Lung (tissue), 12 donors: Measurements from ENCODE around the gene DDN. TPM values are rescaled to one million over a fixed set of nuclear protein-coding genes. Genes with fewer than 3 reads are reported as not detected.

ENCODE experiments used
- ATAC-seq: fragments of 200-7000 bp; cut with Tn5 transposase; one replicate; pipeline ENCODE4 v1.9.1; 2020; ENCODE audit warnings: moderate number of reproducible peaks; ENCODE audit not compliant: insufficient read depth, low FRiP score
- DNase-seq, 3 donors: peaks; one replicate each; pipeline ENCODE4 v3.0.0-alpha.2; 2013 to 2017
- H3K27ac ChIP-seq, 2 donors: one replicate each; pipeline ENCODE4 v1.5.1; 2013; ENCODE audit warnings: mild to moderate bottlenecking in 2 of 2, moderate library complexity in 2 of 2, control low read depth in 1 of 2, inconsistent platforms in 1 of 2, low read depth in 1 of 2, low read length in 1 of 2
- H3K27me3 ChIP-seq, 3 donors: one replicate each; pipeline ENCODE4 v1.5.1; 2013; ENCODE audit warnings: low read length in 2 of 3; ENCODE audit not compliant: control insufficient read depth in 3 of 3, insufficient read depth in 3 of 3
- H3K36me3 ChIP-seq, 4 donors: one replicate each; pipeline ENCODE4 v1.5.1; 2013; ENCODE audit warnings: low read length in 4 of 4, mild to moderate bottlenecking in 1 of 4, moderate library complexity in 1 of 4; ENCODE audit not compliant: control insufficient read depth in 4 of 4, insufficient read depth in 4 of 4
- H3K4me1 ChIP-seq, 5 donors: one replicate each; pipeline ENCODE4 v1.5.1; 2013; ENCODE audit warnings: low read length in 5 of 5, mild to moderate bottlenecking in 2 of 5, moderate library complexity in 1 of 5; ENCODE audit not compliant: control insufficient read depth in 5 of 5, insufficient read depth in 5 of 5
- H3K4me3 ChIP-seq: one replicate; pipeline ENCODE4 v1.5.1; 2013; ENCODE audit warnings: mild to moderate bottlenecking, control low read depth, moderate library complexity
- H3K9ac ChIP-seq, 2 donors: one replicate each; pipeline ENCODE4 v1.5.1; 2013; ENCODE audit warnings: low read length in 2 of 2, control low read depth in 1 of 2; ENCODE audit not compliant: insufficient read depth in 1 of 2
- H3K9me3 ChIP-seq, 4 donors: one replicate each; pipeline ENCODE4 v1.5.1; 2013; ENCODE audit warnings: low read length in 3 of 4, mild to moderate bottlenecking in 1 of 4, moderate library complexity in 1 of 4; ENCODE audit not compliant: control insufficient read depth in 4 of 4, insufficient read depth in 3 of 4
- WGBS, 2 donors: extraction: QIAGEN DNeasy Blood & Tissue Kit; methylation state at CpG; one replicate each; pipeline ENCODE4 v1.1.7; 2013; 5-methylcytosine and 5-hydroxymethylcytosine counted together
- polyA plus RNA-seq, 2 donors: library from polyadenylated mRNA; stranded (reverse); fragments of 200-250 nt; gene quantifications; one replicate each; pipeline ENCODE4 v1.2.1, GENCODE V29; 2013
- total RNA-seq, 2 donors: library from RNA; depleted of rRNA in 1 of 2; stranded (reverse); fragments of >200 nt in 1 of 2; gene quantifications; one replicate each; pipeline ENCODE4 v1.2.1, GENCODE V29; 2014 to 2021
- TF ChIP-seq, protein P1 (sequence below): IDR thresholded peaks from 2 replicates; pipeline ENCODE4 v1.5.1; 2012; ENCODE audit warnings: mild to moderate bottlenecking; ENCODE audit errors: control extremely low read depth, extremely low read depth
- donor health status: control.
- donor health status: control.
- donor health status: Bipolar disorder and iron deficiency.
- donor health status: healthy.
- donor health status: DM: yes; HTN: yes; CAD: no.

The DDN gene
- total and polyA plus RNA-seq, 4 donors, result 0.04 to 0.12 (median 0.09) TPM

DNA sequence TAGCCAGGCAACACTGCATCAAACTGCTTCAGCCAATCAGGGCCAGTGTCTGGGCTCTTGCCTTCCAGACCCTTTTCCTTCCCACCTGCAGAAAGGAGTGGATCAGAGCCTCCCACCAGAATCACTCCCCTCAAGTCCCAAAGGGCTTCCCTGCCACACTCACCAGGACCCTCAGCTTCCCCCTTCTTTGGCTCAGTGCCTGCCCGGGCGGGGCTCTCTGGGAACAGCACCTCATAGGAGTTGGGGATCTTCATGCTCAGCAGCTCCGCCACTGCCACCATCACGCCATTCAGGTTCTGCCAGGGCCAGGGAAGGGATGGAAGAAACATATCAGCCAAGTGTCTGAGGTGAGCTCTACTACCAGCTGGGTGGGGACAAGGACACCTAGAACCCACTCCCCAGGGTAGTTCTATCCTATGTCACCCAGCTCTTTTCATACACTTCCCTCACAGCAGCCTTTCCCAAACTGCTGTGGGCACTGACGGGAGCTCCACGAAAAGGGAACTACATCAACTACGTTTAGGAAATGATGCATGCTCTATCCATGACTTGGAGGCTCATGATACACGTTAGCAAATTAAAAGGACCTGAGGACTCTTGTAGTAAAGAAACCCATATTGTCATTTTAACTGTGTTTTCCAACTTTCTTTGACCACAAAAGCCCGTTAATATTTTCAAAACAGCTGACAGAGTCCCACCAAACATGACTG is 28.8 kb upstream of the DDN start:
- ATAC-seq (no peak), DNase-seq (no peak)

DNA sequence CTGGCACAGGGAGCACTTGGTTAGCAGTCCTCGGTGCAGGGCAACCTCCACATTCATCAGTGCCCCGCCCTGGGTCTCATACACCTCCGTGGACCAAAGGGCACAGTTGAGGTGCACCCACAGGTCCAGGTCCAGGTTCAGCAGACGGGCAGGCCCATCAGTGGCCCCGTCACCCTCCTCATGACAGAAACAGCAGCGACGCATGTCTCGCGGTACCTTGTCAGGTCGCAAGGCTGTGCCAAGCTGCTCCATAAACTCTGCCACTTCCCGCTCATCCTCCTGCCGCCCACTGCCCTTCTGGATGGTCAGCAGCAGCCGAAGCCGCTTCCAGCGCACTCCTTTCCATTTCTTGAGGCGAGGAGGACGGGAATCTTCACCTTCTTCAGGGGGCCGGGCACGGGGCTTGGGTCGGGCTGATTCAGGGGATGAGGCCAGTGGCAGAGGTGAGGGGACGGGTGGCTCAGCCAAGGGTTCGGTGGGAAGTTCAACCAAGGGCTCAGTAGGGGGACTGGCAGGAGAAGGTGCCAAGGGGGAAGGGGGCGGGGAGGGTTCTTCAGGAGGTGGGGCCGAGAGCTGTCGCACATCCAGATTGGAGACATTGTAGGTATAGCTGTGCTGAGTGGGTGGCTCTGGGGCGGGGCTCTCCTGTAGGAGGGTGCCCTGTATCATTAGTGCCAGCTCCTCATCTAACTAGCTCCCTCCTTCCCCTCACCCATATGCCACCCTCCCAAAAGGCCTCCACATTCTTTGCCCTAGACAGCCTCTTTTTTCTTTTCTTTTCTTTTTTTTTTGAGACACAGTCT is 27.7 kb upstream of the DDN start:
- no peak overlapping the region for H3K9ac ChIP-seq
- no peaks in the 10 kb centered on the region for H3K27me3 ChIP-seq
- no peak overlapping the region for H3K27ac ChIP-seq
- H3K4me3 ChIP-seq, result no peak overlapping the region
- H3K4me1 ChIP-seq, result no peaks in the 10 kb centered on the region
- ATAC-seq, result no peak
- WGBS, 2 donors, result 95 to 97% methylated on average over 26 of the region's 26 CpGs
- peaks cover 0 to 2% (median 0%) of the 10 kb centered on the region in 4 donors for H3K9me3 ChIP-seq
- TF ChIP-seq, protein P1, sequence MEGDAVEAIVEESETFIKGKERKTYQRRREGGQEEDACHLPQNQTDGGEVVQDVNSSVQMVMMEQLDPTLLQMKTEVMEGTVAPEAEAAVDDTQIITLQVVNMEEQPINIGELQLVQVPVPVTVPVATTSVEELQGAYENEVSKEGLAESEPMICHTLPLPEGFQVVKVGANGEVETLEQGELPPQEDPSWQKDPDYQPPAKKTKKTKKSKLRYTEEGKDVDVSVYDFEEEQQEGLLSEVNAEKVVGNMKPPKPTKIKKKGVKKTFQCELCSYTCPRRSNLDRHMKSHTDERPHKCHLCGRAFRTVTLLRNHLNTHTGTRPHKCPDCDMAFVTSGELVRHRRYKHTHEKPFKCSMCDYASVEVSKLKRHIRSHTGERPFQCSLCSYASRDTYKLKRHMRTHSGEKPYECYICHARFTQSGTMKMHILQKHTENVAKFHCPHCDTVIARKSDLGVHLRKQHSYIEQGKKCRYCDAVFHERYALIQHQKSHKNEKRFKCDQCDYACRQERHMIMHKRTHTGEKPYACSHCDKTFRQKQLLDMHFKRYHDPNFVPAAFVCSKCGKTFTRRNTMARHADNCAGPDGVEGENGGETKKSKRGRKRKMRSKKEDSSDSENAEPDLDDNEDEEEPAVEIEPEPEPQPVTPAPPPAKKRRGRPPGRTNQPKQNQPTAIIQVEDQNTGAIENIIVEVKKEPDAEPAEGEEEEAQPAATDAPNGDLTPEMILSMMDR, result no peak
- H3K36me3 ChIP-seq, result peaks cover 28 to 77% (median 61%) of the 10 kb centered on the region in 4 donors
- DNase-seq, result no peak

More for the DNA sequence above, 28.8 kb upstream of the DDN start:
- no peak overlapping the region for H3K27ac ChIP-seq
- H3K9ac ChIP-seq, result no peak overlapping the region
- TF ChIP-seq, protein P1, result no peak
- peaks cover 0 to 2% (median 0%) of the 10 kb centered on the region in 4 donors for H3K9me3 ChIP-seq
- H3K4me3 ChIP-seq, result no peak overlapping the region
- H3K27me3 ChIP-seq, result no peaks in the 10 kb centered on the region
- peaks cover 0 to 4% (median 0%) of the 10 kb centered on the region in 5 donors for H3K4me1 ChIP-seq
- H3K36me3 ChIP-seq, result peaks cover 24 to 77% (median 59%) of the 10 kb centered on the region in 4 donors
- 71 to 82% methylated on average over 9 of the region's 9 CpGs for WGBS, 2 donors

DNA sequence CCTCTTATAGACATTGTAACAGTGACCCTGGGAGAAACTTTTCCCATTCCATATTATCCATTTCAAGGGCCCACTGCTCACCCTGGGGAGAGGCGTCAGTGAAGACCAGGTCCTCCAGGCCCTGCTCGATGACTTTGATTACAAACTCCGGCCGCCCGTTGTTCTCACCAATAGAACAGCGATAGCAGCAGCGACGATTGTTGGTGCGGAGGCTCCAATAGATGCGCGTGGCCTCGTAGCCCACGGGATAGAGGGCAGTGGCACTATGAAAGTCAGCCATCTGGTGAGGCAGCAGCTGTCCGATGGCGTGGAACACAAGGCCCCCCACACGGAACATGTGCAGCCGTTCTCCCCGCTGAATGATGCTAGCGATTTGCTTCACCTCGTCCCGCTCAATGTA is 26.9 kb upstream of the DDN start:
- H3K27me3 ChIP-seq, result no peaks in the 10 kb centered on the region
- H3K36me3 ChIP-seq, result peaks cover 33 to 76% (median 59%) of the 10 kb centered on the region in 4 donors
- no peak for DNase-seq

More for the DNA sequence above, 26.9 kb upstream of the DDN start:
- Histone ChIP-seq H3K4me1 (no peaks in the 10 kb centered on the region), H3K27ac (no peak overlapping the region), H3K9ac (no peak overlapping the region), H3K9me3 (peaks cover 0 to 2% (median 0%) of the 10 kb centered on the region in 4 donors), H3K4me3 (no peak overlapping the region)
- 95 to 98% methylated on average over 21 of the region's 21 CpGs for WGBS, 2 donors
- TF ChIP-seq, protein P1, result no peak
- ATAC-seq, result no peak
